ENCODE measurements around the gene SPATS2L.

The SPATS2L gene

DNA sequence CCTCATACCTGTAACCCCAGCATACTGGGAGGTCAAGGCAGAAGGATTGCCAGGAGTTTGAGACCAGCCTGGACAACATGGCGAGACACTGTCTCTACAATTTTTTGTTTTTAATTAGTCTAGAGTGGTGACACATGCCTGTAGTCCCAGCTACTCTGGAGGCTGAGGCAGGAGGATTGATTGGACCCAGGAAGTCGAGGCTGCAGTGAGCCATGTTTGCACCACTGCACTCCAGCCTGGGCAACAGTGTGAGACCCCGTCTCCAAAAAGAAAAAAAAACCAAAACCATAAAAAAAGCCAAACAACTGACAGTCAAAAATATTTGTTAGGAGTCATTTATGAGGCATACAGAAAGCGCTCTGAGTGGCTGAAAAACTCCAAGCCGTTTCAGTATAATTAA is 107.9 kb downstream of the SPATS2L start:
- Histone ChIP-seq H3K27me3 (no peaks in the 10 kb centered on the region), H3K4me1 (no peaks in the 10 kb centered on the region), H3K27ac (no peak overlapping the region), H3K9me3 (no peaks in the 10 kb centered on the region), H3K4me3 (no peak overlapping the region), H3K36me3 (peaks cover 9 to 16% (median 16%) of the 10 kb centered on the region in 3 donors)
- intact Hi-C loops (cut with DNase I; ENCODE audit: low total_unique reads), result no loop called here
- TF ChIP-seq, protein P1, sequence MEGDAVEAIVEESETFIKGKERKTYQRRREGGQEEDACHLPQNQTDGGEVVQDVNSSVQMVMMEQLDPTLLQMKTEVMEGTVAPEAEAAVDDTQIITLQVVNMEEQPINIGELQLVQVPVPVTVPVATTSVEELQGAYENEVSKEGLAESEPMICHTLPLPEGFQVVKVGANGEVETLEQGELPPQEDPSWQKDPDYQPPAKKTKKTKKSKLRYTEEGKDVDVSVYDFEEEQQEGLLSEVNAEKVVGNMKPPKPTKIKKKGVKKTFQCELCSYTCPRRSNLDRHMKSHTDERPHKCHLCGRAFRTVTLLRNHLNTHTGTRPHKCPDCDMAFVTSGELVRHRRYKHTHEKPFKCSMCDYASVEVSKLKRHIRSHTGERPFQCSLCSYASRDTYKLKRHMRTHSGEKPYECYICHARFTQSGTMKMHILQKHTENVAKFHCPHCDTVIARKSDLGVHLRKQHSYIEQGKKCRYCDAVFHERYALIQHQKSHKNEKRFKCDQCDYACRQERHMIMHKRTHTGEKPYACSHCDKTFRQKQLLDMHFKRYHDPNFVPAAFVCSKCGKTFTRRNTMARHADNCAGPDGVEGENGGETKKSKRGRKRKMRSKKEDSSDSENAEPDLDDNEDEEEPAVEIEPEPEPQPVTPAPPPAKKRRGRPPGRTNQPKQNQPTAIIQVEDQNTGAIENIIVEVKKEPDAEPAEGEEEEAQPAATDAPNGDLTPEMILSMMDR (IDR thresholded peaks at IDR 0.05), result no peak
- no peak for DNase-seq

DNA sequence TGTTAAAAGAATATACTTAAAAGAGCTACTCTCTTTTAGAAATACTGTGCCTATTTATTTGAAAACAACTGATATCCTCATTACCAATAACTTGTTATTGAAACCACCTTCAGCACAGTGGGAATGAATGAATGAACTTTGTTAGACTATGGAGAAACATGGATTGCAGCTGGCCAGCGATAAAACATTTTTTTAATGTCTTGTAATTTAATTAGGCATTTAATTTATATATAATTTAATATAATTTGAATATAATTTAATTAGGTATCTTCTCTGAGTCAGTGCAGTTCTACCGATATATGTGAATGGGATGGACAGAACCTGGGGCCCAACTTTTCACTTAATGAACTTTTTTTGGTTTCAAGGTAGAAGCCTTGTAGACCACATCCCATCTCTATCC is 109.0 kb downstream of the SPATS2L start:
- Histone ChIP-seq H3K4me1 (no peaks in the 10 kb centered on the region), H3K36me3 (peaks cover 20 to 27% (median 27%) of the 10 kb centered on the region in 3 donors), H3K4me3 (no peak overlapping the region), H3K27ac (no peak overlapping the region), H3K27me3 (no peaks in the 10 kb centered on the region), H3K9me3 (no peaks in the 10 kb centered on the region)
- intact Hi-C loops (cut with DNase I; ENCODE audit: low total_unique reads), result no loop called here
- TF ChIP-seq, protein P1 (IDR thresholded peaks at IDR 0.05), result no peak
- DNase-seq, result no peak

DNA sequence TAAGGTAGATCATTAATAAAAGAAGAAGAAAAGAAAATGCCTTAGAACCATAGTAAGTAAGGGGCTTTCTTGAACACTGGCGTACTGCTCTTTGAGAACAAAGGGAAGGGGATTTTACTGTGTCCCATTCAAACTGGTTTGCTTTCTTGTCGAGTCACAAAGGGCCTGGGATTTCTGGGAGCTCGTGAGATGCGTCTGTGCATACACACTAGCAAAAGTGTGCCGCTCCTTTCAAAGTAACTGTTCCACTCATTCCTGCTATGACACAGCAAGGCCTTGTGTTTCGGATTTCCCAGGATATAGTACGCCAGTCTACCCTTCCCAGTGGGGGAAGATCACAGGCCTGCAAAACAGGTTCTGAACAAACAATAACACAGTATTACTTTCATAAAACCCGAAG is 110.4 kb downstream of the SPATS2L start:
- DNase-seq, result no peak
- Histone ChIP-seq H3K4me1 (no peaks in the 10 kb centered on the region), H3K4me3 (no peak overlapping the region), H3K27me3 (no peaks in the 10 kb centered on the region), H3K9me3 (no peaks in the 10 kb centered on the region), H3K36me3 (peaks cover 34 to 42% (median 41%) of the 10 kb centered on the region in 3 donors), H3K27ac (no peak overlapping the region)
- intact Hi-C loops (cut with DNase I; ENCODE audit: low total_unique reads), result no loop called here
- TF ChIP-seq, protein P1 (IDR thresholded peaks at IDR 0.05), result no peak

DNA sequence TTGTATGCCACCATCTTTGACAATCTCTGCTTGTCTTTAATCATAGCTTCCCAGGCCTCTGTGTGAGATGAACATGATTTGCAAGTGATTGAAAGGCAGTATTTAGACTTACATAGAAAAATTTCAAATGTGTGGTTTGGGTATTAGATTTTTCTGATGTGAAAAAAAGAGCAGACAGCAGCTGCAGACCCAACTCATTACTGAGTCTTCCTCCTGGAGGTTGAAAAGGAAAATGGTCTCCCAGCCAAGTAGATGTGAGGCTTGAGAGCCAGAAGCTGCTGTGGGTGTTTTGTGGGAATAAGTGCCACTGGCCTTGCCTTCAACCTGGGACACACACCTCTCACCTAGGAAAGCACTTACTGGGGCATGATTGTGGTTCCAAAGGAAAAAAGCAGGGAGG is 110.9 kb downstream of the SPATS2L start:
- no peak overlapping the region for H3K4me3 ChIP-seq
- H3K4me1 ChIP-seq, result no peaks in the 10 kb centered on the region
- intact Hi-C loops (cut with DNase I; ENCODE audit: low total_unique reads), result no loop called here

DNA sequence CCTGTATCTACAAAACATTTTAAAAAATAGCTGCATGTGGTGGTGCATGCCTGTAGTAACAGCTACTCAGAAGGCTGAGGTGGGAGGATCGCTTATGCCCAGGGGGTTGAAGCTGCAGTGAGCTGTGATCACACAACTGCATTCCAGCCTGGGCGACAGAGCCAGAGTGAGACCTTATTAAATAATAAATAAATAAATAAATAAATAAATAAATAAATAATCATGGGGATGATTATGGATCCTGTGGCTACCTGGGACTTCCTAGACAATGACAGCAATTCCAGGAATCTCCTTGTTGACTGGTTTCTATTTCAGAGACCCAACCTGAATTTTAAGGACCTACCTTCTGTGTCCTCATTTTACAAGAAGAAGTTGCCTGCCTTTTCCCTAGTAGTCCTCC is 111.9 kb downstream of the SPATS2L start:
- DNase-seq, result no peak
- intact Hi-C loops (cut with DNase I; ENCODE audit: low total_unique reads), result no loop called here
- TF ChIP-seq, protein P1 (IDR thresholded peaks at IDR 0.05), result no peak
- no peak overlapping the region for H3K4me3 ChIP-seq
- H3K36me3 ChIP-seq, result peaks cover 36 to 57% (median 53%) of the 10 kb centered on the region in 3 donors
- H3K27me3 ChIP-seq, result no peaks in the 10 kb centered on the region
- H3K4me1 ChIP-seq, result no peaks in the 10 kb centered on the region
- H3K9me3 ChIP-seq, result no peaks in the 10 kb centered on the region
- H3K27ac ChIP-seq, result no peak overlapping the region

More for the DNA sequence above, 110.9 kb downstream of the SPATS2L start:
- Histone ChIP-seq H3K27me3 (no peaks in the 10 kb centered on the region), H3K9me3 (no peaks in the 10 kb centered on the region), H3K27ac (no peak overlapping the region), H3K36me3 (peaks cover 36 to 46% (median 46%) of the 10 kb centered on the region in 3 donors)
- no peak for DNase-seq
- TF ChIP-seq, protein P1 (IDR thresholded peaks at IDR 0.05), result no peak

DNA sequence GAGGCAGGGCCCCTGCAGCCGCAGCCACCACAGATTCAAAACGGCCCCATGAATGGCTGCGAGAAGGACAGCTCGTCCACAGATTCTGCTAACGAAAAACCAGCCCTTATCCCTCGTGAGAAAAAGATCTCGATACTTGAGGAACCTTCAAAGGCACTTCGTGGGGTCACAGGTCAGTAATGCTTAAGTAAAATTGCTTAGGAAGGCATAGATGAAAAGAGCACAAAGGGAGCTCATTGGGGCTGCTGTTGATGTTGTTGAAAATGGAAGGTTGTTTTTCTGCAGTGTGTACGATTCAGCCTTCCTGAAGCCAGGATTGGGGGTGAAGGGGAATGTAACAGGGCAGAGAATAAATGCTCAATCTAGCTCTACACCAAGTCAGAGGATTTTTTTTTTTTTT is 112.8 kb downstream of the SPATS2L start:
- intact Hi-C loops (cut with DNase I; ENCODE audit: low total_unique reads), result no loop called here
- peaks cover 36 to 56% (median 53%) of the 10 kb centered on the region in 3 donors for H3K36me3 ChIP-seq

More for the DNA sequence above, 112.8 kb downstream of the SPATS2L start:
- DNase-seq, result no peak
- TF ChIP-seq, protein P1 (IDR thresholded peaks at IDR 0.05), result no peak
- no peaks in the 10 kb centered on the region for H3K9me3 ChIP-seq
- H3K4me3 ChIP-seq, result no peak overlapping the region
- no peaks in the 10 kb centered on the region for H3K27me3 ChIP-seq
- no peaks in the 10 kb centered on the region for H3K4me1 ChIP-seq
- no peak overlapping the region for H3K27ac ChIP-seq

Measured in tibial artery (tissue), 4 donors.